HG02642 (cell line): ENCODE results near the gene DNAJB11.
"Not testable (repeated sequence)": the region's sequence is repeated elsewhere in the genome, so short reads cannot be mapped to it uniquely, and the experiment has no call there.

Source experiments
- ATAC-seq: cut with Tn5 transposase; IDR thresholded peaks from one replicate; pipeline ENCODE4 v1.9.1; 2021; ENCODE audit warnings: mild to moderate bottlenecking; ENCODE audit not compliant: unreplicated experiment, poor library complexity

DNAJB11 gene

DNA sequence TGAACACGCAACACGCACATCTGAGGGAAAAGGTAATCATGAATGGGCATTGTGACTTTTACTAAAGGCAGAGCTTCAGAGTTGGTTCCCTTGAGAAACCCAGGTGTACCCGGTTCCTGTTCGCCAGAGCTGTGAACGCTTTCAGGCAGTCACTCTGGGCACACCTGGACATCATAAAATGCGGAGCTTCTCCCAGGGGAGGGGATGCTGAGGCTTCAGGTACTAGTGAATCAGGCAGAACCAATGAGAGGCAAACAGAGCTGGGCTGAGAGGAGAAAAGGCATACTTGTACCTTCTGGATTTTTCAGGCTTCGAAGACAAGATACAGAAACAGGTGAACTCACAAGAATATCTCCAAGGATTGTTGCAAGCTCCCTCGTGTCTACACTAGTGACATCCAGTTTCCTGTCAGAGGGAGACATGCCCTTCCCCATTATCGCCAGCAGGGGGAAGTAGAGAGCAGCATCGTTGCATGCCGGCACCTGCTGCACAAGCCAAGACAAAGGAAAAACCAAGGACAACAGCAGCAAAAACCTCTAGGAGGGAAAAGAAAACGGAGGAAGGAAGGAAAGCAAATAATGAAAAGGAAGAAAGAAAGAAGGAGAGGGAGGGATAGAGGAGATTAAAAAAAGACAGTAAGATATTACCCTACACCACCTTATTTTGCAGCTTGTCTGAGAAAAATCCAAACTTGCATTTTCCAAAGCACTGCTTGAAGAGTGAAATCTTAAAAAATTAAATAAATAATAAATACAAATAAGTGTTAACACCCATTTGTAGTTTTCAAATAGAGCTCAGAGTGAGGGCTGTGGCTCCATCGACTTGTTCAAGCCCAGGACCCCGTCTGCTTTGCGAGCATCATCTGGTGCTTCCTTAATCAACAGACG, 44.3 kb downstream of the DNAJB11 start:
- ATAC-seq = no peak

DNA sequence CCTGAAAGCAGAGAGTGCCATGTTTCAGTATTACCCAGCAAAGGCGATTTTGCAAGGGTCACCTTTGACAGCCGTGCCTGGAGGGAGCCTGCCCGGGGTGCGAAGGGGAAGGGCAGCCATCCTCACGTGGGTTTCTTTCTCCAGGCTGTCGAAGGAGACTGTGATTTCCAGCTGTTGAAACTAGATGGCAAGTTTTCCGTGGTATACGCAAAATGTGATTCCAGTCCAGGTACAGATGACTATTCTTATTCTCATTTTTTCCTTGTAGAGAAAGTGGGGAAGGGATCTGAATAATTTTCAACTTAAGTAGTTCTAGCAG, 45.7 kb downstream of the DNAJB11 start:
- no peak for ATAC-seq

DNA sequence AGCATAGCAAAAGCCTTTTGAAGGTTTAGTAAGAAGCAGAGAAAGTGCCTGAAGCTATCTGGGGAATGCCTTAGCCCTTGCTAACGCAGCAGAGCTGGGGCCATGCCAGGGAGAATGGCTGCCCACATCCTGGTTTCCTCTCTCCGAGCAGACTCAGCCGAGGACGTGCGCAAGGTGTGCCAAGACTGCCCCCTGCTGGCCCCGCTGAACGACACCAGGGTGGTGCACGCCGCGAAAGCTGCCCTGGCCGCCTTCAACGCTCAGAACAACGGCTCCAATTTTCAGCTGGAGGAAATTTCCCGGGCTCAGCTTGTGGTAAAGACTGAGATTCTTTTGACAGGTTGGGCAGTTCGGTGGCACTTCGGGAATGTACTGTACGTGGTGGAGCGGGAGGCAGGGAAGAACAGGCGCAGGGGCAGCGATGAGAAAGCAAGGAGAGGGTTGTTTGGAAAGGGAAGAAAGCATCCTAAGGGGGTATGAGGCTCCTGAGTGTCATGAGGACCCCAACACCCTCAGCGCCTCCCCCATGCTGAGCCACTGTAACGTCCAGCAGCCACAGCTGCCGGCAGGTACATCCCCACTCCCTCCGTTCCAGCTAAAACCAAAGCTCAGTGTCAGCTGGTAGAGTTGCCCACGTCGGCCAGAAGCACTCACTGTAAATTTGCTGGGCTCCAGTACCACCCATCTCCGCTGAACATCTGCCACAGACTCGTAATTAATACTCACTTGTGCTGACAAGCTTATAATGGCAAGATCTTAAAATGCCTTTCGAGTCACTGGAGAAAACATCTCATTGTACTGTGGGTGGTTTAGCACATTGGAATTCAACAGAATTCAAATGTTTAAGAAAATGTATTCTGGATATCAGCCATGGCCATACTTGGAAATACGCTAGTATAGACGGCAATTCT, 46.8 kb downstream of the DNAJB11 start:
- ATAC-seq = peak; percentile 92

DNA sequence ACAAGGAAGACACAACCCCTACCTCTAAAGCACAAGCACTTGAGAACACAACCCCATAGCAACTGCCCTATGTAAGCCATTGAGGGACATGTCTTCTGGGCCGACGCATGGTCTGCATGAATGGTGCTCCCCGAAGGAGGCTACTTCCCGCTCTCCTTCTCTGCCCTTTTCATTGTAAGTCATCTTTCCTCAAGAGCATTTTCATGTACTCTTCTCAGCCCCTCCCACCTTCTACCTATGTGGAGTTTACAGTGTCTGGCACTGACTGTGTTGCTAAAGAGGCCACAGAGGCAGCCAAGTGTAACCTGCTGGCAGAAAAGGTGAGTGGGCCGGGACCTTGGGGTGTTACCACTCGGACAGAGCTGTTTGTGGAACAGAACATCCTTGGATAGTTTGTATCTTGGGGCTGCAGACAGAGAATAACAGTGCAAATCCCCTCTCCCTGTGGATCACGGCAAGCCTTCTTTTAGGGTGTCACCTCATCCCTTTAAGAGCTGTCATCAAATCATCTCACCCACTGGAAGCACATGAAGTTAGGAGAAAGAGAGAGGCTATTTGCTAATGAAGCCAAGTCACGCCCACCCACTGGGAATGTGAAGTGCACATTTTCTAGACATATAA, 47.9 kb downstream of the DNAJB11 start:
- ATAC-seq = no peak

DNA sequence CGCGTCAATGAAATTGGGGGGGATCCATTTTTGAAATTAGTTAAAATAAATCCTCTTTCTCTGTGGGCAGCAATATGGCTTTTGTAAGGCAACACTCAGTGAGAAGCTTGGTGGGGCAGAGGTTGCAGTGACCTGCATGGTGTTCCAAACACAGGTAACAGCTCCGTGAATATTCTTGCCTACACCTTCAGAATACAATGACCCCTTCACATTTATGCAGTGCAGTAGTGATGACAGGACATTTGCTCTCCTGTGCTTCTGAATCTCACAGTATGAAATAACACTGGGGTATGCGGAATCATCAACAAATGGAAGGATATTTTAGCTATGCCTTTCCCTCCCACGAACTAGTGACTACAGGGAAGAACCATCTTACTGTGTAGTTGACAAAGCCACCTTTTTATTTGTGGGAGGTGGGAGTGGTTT, 49.3 kb downstream of the DNAJB11 start:
- no peak for ATAC-seq

DNA sequence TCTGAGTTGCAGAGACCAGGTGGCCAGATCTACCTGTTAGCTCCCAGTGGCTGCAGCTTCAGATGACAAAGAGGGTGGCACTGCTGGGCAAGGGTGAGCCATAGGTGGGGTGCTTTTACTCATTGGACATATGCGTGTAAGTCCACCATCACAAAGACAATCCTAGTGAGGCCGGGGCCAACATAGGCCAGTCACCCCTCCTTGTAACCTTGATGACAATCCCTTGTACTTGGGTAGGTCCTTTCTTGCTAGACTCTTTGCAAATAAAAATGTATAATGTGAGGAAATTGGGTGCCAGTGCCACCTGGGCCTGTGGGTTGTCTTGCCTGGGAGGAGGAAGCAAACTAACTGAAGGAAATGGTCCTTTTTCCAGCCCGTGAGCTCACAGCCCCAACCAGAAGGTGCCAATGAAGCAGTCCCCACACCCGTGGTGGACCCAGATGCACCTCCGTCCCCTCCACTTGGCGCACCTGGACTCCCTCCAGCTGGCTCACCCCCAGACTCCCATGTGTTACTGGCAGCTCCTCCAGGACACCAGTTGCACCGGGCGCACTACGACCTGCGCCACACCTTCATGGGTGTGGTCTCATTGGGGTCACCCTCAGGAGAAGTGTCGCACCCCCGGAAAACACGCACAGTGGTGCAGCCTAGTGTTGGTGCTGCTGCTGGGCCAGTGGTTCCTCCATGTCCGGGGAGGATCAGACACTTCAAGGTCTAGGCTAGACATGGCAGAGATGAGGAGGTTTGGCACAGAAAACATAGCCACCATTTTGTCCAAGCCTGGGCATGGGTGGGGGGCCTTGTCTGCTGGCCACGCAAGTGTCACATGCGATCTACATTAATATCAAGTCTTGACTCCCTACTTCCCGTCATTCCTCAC, 49.9 kb downstream of the DNAJB11 start:
- no peak for ATAC-seq

DNA sequence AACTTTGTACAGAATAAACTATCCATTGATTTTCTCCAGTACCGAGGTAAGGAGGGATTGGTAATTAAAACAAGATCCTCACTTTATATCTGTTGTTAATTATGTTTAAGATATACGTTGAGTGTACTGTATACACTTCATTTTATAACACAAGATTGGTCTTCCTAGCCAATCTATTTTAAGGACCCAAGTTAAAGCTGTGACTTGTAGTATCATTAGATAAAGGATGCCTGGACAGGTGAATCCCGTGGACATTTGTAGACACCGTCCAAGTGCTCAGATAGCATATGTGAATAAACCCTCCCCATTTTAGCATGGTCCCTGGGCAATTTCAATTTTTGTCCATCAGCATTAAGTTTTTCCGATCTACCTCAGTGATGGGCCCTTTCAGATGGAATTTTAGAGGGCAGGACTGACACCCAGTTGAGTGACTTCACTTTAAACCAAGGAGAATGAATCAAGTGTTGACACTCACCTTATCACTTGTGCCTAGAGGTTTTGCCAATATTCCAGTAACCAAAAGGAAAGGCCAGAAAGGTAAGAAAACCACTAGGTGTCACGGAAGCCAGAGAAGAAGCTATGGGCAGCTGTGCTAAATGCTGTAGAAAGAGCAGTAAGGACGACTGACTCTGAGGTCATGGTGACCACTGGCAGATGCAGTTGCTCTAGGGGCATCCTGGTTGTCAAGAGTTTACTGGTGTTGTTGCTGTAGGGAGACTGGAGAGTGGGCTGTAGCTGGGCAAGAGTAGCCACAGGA, 51.6 kb downstream of the DNAJB11 start:
- no peak for ATAC-seq

DNA sequence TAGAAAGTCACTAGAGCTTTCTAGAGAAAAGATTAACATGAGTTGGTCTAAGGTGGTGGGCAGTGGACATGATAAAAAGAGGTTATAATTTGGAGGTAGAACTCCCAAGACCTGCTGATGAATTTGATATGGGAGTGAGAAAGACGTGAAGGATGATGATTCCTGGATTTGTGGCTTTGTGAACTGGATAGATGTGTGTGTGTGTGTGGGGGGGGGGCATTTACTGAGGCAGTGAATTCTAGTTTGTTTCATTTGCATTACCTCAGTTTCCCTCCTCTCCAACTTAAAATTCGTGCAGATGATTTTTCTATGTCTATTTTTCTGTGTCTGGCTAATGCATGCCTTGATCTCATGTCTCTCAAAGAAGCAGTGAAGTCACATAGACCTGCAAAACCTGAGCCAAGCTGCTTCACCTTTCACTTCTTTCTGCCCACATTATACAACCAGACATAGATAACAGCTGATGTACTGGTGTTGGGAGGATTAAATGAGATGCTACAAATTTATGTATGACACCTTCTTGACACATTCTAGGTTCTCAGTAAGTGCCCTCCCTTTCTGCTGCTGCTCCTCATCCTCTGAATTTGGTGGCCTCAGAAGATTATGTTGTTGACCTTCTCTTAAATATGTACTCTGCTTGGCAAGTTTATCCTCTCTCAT, 52.3 kb downstream of the DNAJB11 start:
- no peak for ATAC-seq

DNA sequence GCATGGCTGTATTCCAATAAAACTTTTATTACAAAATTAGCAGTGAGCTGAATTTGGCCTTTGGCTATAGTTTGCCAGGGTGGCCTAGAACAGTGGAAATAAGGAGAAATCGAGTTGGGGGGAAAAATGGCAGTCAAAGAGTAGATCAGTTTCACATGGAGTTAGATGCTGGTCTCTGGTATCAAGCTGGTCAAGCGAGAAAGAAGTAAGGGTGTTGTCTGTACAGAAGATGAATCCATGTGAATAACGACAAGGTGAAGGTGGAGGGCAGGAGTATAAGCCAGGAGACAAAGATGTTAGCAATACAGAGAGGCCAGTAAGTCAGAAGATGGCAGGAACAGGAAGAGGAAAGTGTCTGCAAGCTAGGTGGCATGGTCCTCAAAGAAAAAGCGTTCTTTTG, 54.1 kb downstream of the DNAJB11 start:
- ATAC-seq = no peak

DNA sequence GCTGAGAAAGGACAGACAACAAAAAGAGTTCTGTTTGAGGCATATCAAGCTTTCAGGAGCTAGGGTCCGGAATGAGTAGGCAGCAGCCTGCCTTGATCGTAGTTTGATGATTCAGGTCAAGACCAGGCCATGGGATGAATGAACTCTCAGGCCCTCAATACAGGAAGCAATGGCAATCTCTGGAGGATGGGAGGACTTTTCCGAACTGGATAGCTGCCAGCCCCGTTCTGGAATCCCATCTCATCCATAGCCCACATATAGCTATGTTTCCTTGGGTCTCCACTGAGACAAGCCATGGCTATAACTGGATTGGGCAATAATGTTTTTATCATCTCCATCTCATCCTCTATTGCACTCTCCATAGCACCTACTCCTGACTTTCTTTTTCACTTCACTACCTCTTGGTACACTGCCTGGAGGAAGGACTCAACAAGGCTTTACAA, 55.1 kb downstream of the DNAJB11 start:
- ATAC-seq = no peak

DNA sequence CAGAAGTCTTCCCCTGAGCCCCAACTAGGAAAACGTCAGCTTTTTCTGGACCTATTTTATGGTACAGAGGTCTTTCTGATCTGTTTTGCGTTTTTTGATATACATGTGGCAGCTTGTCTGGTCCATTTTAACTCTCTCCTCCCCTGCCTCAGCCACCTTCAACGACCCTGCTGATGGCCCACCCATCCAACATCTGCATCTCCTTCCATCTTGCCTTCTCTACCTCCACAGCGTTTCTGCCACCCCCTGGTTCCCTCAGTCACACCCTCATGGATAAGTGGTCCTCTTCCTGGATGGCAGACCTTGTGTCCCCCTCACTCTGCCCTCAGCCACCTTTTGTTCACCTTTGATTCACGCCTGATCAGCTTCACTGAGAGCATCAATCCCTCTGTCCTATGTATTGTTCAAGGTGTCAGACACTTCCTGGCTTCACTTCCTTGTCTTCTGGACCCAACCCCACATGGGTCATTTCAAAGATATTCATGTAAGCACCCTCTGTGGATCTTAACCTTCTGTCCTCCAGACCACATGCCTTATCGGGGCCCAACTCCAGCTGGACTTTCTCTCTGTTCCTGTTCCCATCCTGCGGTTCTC, 55.8 kb downstream of the DNAJB11 start:
- ATAC-seq = no peak

DNA sequence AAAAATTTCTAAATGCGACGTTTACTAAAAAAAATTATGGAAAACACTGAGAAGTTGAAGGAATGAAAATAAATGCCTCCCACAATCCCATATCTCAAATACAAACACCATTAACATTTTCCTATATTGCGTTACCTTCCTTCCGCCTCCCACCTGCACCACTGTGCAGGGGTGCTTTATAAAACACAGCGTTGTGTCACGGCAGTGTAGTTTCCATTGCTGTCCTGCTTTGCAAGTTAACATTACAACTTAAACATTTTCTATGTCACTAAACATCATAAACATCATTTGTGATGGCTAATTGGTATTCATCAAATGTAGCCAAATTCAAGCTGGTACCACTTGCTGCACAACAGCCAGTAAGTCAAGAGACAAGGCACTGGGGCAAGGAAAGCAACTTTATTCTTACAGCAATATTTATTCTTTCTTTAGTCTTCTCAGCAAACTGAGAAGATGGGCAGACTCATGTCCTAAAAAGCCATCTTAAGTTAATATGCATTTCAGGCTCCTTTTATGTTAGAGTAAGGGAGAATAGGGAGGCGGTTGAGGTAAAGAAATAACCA, 57.4 kb downstream of the DNAJB11 start:
- no peak for ATAC-seq

DNA sequence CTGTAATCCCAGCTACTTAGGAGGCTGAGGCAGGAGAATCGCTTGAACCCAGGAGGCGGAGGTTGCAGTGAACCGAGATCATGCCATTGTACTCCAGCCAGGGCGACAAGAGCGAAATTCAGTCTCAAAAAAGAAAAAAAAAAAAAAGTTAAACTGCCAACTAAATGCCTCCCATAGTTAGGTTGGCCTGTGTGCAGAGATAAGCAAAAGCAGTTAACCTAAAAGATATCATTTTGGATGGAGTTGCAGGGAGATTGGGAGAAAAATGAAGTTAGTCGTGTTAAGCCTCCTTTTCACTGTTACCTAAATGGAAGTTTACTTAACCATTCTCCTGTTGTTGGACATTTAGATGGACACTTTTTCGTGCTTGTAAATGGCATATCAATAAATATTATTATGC, 58.2 kb downstream of the DNAJB11 start:
- ATAC-seq = no peak

DNA sequence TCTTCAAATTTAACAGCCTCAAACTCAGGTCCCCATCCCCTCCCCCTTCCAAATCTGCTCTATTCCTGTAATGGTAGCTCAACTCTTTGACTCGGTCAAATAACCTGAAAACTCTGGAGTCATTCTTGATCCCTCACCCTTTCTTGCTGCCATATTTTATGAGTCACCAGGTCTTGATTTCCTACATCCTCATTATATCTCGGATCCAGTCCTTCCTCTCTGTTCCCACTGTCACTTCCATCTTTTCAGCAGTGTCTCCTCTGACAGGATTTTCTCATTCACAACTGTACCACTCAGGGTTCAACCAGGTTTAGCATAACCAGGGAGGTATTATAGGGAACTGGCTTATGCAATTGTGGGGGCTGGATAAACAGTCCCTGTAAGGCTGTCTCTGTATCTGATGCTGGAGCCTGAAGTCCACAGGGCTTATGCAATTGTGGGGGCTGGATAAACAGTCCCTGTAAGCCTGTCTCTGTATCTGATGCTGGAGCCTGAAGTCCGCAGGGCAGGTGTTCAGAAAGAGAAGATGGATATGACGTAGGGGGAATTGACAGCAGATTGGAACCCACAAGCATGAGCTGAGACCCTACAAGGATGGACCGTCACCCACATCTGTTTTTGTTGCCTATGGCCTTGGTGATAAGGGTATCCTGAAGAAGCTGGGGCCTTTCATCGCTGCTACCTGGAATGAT, 60.6 kb downstream of the DNAJB11 start:
- ATAC-seq = no peak

DNA sequence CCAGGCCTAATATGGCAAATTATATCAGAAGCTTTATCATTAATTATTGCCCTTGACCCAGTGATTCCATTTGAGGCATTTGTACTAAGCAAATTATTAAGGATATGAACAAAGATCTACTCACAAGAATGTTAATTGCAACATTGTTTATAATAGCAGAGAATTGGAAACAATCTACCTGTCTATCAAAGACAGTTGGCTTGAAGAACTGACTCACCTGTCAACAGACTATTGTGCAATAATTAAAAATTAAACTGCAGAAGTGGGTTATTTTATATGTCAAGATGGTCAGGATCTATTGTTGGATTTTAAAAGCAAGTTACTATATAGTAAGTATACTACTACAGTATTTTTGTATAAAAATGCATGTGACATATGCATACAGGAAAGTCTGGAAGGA, 63.0 kb downstream of the DNAJB11 start:
- no peak for ATAC-seq

DNA sequence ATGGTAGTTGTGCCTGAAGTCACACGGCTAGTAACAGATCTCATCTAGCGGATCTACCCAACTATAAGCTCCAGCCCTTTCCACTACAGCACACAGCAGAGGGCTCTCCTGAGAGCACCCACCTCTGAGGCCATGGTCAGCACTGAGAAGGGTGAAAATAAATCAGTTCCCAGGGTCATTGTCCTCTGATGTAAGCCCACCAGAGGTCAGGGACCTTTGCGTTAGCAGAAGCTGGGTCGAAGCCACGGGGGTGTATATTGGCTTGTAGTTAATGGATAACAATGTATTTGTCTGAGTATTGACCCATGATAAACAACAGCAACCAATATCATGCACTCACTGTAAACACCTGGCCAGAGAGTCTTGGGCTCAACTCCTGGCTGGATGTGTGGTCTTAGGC, 63.7 kb downstream of the DNAJB11 start:
- ATAC-seq = not testable (repeated sequence)
